Heart left ventricle (tissue), 13 donors: ENCODE measurements around the gene TERT.

Source experiments
- CTCF ChIP-seq, 12 donors: fragments of 200-600 bp; sonication (generic) in 4 of 12; IDR thresholded peaks; one replicate each; pipeline versions ENCODE4 v1.5.0 to v1.8.0; 2018 to 2022; ENCODE audit warnings: antibody characterized with exemption in 12 of 12, mild to moderate bottlenecking in 5 of 12
- POLR2A ChIP-seq, 2 donors: fragments of 450-650 bp; IDR thresholded peaks; one replicate each; pipeline ENCODE4 v1.6.1; 2017; ENCODE audit warnings: antibody characterized with exemption in 2 of 2, mild to moderate bottlenecking in 2 of 2, moderate library complexity in 2 of 2
- donor health status: ischemic (EF 13 %, LVEDD 7.1; RV severe dilation, severe dysfunction).
- donor health status: DM: no; HTN: yes; CAD: no.
- donor health status: DM: no; HTN: no; CAD: no.
- donor health status: ischemic (EF 25% LVEDD 6.9; RV normal size, moderate dysfunction).
- donor health status: ischemic (EF 25% LVEDD 5.7; RV mildly dilated, moderate dysfunction).
- donor health status: ischemic (EF 35%, LVEDD 5.7; RV mildly dilated, moderate dysfunction).
- donor health status: nonischemic (EF 11% LVEDD 7.7; RV severe dilation, severe dysfunction).
- donor health status: DM: yes; HTN: yes; CAD: no.
- donor health status: PGD.
- donor health status: ischemic (EF 29% LVEDD 5.4; RV normal size, mild dysfunction).
- donor health status: nonischemic (EF 23%, LVEDD 6.1; RV moderate dilation, normal function).

GRCh38 chr5:1206521-1207412 lies 88.1 kb downstream of the TERT start:
- TF ChIP-seq CTCF (IDR thresholded peaks at IDR 0.05) (no peak), POLR2A (IDR thresholded peaks at IDR 0.05) (no peak)
